Adrenal gland (tissue), 5 donors: ENCODE data around the gene F5.

Source experiments
- POLR2A ChIP-seq, 2 donors: fragments of 450-650 bp; IDR thresholded peaks; one replicate each; pipeline ENCODE4 v1.6.1; 2017; ENCODE audit warnings: antibody characterized with exemption in 2 of 2, mild to moderate bottlenecking in 2 of 2, moderate library complexity in 1 of 2
- TF ChIP-seq, protein P1 (sequence below), 6 experiments: fragments of 450-650 bp in 4 of 6; fragments of 200-600 bp in 2 of 6; sonication (generic) in 1 of 6; IDR thresholded peaks; 1 replicate in 5 of 6; 2 replicates in 1 of 6; pipeline versions ENCODE4 v1.5.1 to v1.8.0; 2016 to 2021; ENCODE audit warnings: antibody characterized with exemption in 6 of 6, mild to moderate bottlenecking in 2 of 6, moderate library complexity in 1 of 6
- donor health status: DM: no; HTN: no; CAD: no.

DNA sequence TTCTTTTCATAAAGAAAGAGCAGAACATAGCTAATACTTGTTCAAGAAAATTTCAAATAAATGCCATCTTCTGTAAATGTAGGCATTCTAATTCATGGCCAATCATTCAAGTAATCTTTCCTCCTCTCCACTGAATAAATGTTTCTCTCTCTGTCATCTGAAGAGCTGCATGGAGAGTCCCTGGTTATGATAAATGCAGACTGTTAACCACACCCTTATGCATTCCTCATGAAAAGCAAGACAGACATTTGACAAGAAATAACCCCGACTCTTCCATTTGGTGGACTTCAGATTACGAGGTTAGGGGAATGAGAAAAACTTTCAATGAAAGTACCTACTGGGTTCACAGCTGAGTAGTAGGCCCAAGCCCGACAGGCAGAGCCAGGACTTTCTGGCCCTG lies 55.8 kb downstream of the F5 start:
- TF ChIP-seq, protein P1, sequence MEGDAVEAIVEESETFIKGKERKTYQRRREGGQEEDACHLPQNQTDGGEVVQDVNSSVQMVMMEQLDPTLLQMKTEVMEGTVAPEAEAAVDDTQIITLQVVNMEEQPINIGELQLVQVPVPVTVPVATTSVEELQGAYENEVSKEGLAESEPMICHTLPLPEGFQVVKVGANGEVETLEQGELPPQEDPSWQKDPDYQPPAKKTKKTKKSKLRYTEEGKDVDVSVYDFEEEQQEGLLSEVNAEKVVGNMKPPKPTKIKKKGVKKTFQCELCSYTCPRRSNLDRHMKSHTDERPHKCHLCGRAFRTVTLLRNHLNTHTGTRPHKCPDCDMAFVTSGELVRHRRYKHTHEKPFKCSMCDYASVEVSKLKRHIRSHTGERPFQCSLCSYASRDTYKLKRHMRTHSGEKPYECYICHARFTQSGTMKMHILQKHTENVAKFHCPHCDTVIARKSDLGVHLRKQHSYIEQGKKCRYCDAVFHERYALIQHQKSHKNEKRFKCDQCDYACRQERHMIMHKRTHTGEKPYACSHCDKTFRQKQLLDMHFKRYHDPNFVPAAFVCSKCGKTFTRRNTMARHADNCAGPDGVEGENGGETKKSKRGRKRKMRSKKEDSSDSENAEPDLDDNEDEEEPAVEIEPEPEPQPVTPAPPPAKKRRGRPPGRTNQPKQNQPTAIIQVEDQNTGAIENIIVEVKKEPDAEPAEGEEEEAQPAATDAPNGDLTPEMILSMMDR (IDR thresholded peaks at IDR 0.05): no peak
- TF ChIP-seq POLR2A (IDR thresholded peaks at IDR 0.05): no peak
